ENCODE results near the gene POLL.

POLL gene

GRCh38 chr10:101568054-101568745 is 19.9 kb downstream of the POLL start:
- POLR2A ChIA-PET, result interaction anchor here (1.1 kb wide), 1 partner anchor 8 kb away, joined by 8 read pairs; no protein-coding TSS in a partner anchor
- DNase-seq (ENCODE audit: low read depth, low spot score), result no peak
- CTCF ChIA-PET, result interaction anchor here (0.6 to 9.6 kb wide), 7 partner anchors 10 to 476 kb away, joined by 3 to 281 read pairs (median 8); partner anchors contain the start of genes DPCD and POLL
- no peak for TF ChIP-seq CTCF (IDR thresholded peaks at IDR 0.05; ENCODE audit: insufficient read depth, low read length, missing control alignments)
- H3K4me3 ChIP-seq (ENCODE audit: low read depth, low read length), result no peak overlapping the region

GRCh38 chr10:101567165-101568006 is 20.7 kb downstream of the POLL start:
- no peak for DNase-seq (ENCODE audit: low read depth, low spot score)
- TF ChIP-seq CTCF (IDR thresholded peaks at IDR 0.05; ENCODE audit: insufficient read depth, low read length, missing control alignments), result no peak
- no peak overlapping the region for H3K4me3 ChIP-seq (ENCODE audit: low read depth, low read length)
- POLR2A ChIA-PET, result interaction anchor here (1.1 kb wide), 1 partner anchor 9 kb away, joined by 8 read pairs; no protein-coding TSS in a partner anchor
- CTCF ChIA-PET, result interaction anchor here (0.6 to 9.6 kb wide), 6 partner anchors 9 to 475 kb away, joined by 3 to 281 read pairs (median 40); partner anchors contain the start of genes DPCD and POLL

- DNase-seq (ENCODE audit: low read depth, low spot score), result no peak
- POLR2A ChIA-PET, result no interaction called here
- H3K4me3 ChIP-seq (ENCODE audit: low read depth, low read length), result peak overlapping the region; percentile 41
- CTCF ChIA-PET, result interaction anchor here (9.6 kb wide), 1 partner anchor 353 kb away, joined by 281 read pairs; no protein-coding TSS in a partner anchor
- TF ChIP-seq CTCF (IDR thresholded peaks at IDR 0.05; ENCODE audit: insufficient read depth, low read length, missing control alignments), result no peak
Measured at GRCh38 chr10:101566333-101567164, 21.5 kb downstream of the POLL start.

GRCh38 chr10:101565936-101566332 is 22.1 kb downstream of the POLL start:
- H3K4me3 ChIP-seq (ENCODE audit: low read depth, low read length), result no peak overlapping the region
- ChIA-PET POLR2A (no interaction called here), CTCF (interaction anchor here (9.6 kb wide), 1 partner anchor 352 kb away, joined by 281 read pairs; no protein-coding TSS in a partner anchor)
- no peak for TF ChIP-seq CTCF (IDR thresholded peaks at IDR 0.05; ENCODE audit: insufficient read depth, low read length, missing control alignments)
- DNase-seq (ENCODE audit: low read depth, low spot score), result no peak

GRCh38 chr10:101565370-101565900 is 22.6 kb downstream of the POLL start:
- ChIA-PET CTCF (interaction anchor here (9.6 kb wide), 1 partner anchor 352 kb away, joined by 281 read pairs; no protein-coding TSS in a partner anchor), POLR2A (no interaction called here)
- DNase-seq (ENCODE audit: low read depth, low spot score), result no peak
- H3K4me3 ChIP-seq (ENCODE audit: low read depth, low read length), result no peak overlapping the region
- no peak for TF ChIP-seq CTCF (IDR thresholded peaks at IDR 0.05; ENCODE audit: insufficient read depth, low read length, missing control alignments)

All from AG04449 (cell line).